SU-DHL-6 (cell line): ENCODE results near the gene LIN28A.

Experiments used
- H2AFZ ChIP-seq: fragments of 200-600 bp; sonication (generic); 2 replicates; pipeline ENCODE4 v1.6.1; 2014; ENCODE audit warnings: low read depth, mild to moderate bottlenecking, moderate library complexity, mixed read lengths, antibody characterized with exemption, low read length; ENCODE audit not compliant: severe bottlenecking
- H3F3A ChIP-seq: fragments of 200-600 bp; shearing (Covaris generic); 2 replicates; pipeline ENCODE4 v1.6.0; 2016; ENCODE audit warnings: antibody characterized with exemption, mild to moderate bottlenecking; ENCODE audit not compliant: insufficient read depth
- H3K27ac ChIP-seq: fragments of 200-600 bp; sonication (generic); 2 replicates; pipeline ENCODE4 v1.5.1; 2016; ENCODE audit warnings: low read depth, mild to moderate bottlenecking, low read length, moderate library complexity, mixed read lengths
- H3K27me3 ChIP-seq: fragments of 200-600 bp; sonication (generic), shearing (Covaris generic); 2 replicates; pipeline ENCODE4 v1.6.0; 2014; ENCODE audit warnings: mild to moderate bottlenecking, low read length
- H3K36me3 ChIP-seq: fragments of 200-600 bp; sonication (generic); 2 replicates; pipeline ENCODE4 v1.6.1; 2014; ENCODE audit warnings: mild to moderate bottlenecking, low read length, mixed read lengths
- H3K4me2 ChIP-seq: fragments of 300-600, 200-600 bp; shearing (Covaris generic), sonication (generic); 2 replicates; pipeline ENCODE4 v1.6.0; 2014; ENCODE audit warnings: low read length, low read depth, mild to moderate bottlenecking; ENCODE audit not compliant: poor library complexity, severe bottlenecking
- H3K4me3 ChIP-seq: fragments of 200-600 bp; sonication (generic); 2 replicates; pipeline ENCODE4 v1.5.1; 2014; ENCODE audit warnings: antibody characterized with exemption, low read length, mild to moderate bottlenecking, mixed read lengths; ENCODE audit not compliant: insufficient read depth, poor library complexity, severe bottlenecking
- H3K79me2 ChIP-seq: fragments of 200-600 bp; sonication (generic); 2 replicates; pipeline ENCODE4 v1.6.1; 2014; ENCODE audit warnings: mild to moderate bottlenecking, low read length, moderate library complexity; ENCODE audit not compliant: insufficient read depth
- H3K9ac ChIP-seq: fragments of 200-600 bp; sonication (generic); 2 replicates; pipeline ENCODE4 v1.7.0; 2014; ENCODE audit warnings: mild to moderate bottlenecking, low read length
- H3K9me2 ChIP-seq: fragments of 200-600 bp; sonication (generic); replicated peaks from 2 replicates; pipeline ENCODE4 v1.6.1; 2014; ENCODE audit warnings: low read length; ENCODE audit not compliant: insufficient read depth
- H3K9me3 ChIP-seq: fragments of 200-600 bp; sonication (generic); 2 replicates; pipeline ENCODE4 v1.6.1; 2014; ENCODE audit warnings: low read length, mixed read lengths; ENCODE audit not compliant: insufficient read depth
- H4K20me1 ChIP-seq: fragments of 200-600 bp; sonication (generic); 2 replicates; pipeline ENCODE4 v1.6.1; 2014; ENCODE audit warnings: low read depth, mild to moderate bottlenecking, antibody characterized with exemption, low read length, moderate library complexity, mixed read lengths
- EZH2phosphoT487 ChIP-seq: fragments of 200-600 bp; sonication (generic), shearing (Covaris generic); conservative IDR thresholded peaks from 2 replicates; pipeline ENCODE4 v1.6.1; 2018; ENCODE audit warnings: mild to moderate bottlenecking, antibody characterized with exemption, low read length, moderate library complexity, mixed read lengths
- TF ChIP-seq, protein P1 (sequence below): fragments of 200-600 bp; sonication (generic); IDR thresholded peaks from one replicate; pipeline ENCODE4 v1.5.1; 2017; ENCODE audit warnings: antibody characterized with exemption, mild to moderate bottlenecking, low read length, moderate library complexity; ENCODE audit not compliant: insufficient read depth, poor library complexity, severe bottlenecking

LIN28A gene

DNA sequence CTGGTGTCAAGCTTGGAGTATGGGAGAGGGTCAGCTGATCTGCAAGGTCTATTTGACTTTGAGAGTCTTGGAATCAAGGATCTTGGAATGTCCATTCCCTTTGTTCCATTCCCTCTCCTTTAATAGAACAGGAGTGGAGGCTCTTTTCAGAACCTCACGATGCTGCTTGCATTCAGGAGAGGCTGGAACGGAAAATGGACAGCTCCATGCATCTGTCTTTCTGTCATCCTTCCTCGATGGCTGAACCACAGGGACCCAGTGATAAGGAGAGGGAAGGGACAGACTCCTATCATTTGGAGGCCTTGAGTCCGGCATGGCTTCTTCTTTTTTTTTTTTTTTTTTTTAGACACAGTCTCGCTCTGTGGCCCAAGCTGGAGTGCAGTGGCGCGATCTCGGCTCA, 14.9 kb upstream of the LIN28A start:
- no peaks in the 10 kb centered on the region for H3F3A ChIP-seq

DNA sequence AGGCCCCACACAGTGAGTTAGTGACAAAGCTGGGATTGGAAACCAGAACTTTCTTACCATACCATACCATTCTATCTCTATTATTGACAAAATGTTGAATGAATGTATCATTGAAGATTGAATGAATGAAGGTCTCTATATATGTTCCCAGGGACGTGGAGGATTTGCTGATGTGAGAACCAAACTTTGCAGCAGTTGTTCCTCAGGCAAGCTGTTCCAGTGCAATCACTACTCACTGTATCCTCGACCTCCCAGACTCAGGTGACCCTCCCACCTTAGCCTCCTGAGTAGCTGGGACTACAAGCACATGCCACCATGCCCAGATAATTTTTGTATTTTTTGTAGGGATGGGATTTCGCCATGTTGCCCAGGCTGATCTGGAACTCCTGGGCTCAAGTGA, 11.6 kb upstream of the LIN28A start:
- no peaks in the 10 kb centered on the region for H3K36me3 ChIP-seq
- H3K4me3 ChIP-seq, result no peak overlapping the region
- H3K79me2 ChIP-seq, result no peaks in the 10 kb centered on the region
- no peaks in the 10 kb centered on the region for H3K9me2 ChIP-seq
- TF ChIP-seq, protein P1, sequence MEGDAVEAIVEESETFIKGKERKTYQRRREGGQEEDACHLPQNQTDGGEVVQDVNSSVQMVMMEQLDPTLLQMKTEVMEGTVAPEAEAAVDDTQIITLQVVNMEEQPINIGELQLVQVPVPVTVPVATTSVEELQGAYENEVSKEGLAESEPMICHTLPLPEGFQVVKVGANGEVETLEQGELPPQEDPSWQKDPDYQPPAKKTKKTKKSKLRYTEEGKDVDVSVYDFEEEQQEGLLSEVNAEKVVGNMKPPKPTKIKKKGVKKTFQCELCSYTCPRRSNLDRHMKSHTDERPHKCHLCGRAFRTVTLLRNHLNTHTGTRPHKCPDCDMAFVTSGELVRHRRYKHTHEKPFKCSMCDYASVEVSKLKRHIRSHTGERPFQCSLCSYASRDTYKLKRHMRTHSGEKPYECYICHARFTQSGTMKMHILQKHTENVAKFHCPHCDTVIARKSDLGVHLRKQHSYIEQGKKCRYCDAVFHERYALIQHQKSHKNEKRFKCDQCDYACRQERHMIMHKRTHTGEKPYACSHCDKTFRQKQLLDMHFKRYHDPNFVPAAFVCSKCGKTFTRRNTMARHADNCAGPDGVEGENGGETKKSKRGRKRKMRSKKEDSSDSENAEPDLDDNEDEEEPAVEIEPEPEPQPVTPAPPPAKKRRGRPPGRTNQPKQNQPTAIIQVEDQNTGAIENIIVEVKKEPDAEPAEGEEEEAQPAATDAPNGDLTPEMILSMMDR, result no peak
- TF ChIP-seq EZH2phosphoT487, result no peak
- no peaks in the 10 kb centered on the region for H3K9me3 ChIP-seq
- H3K27me3 ChIP-seq, result no peaks in the 10 kb centered on the region
- H3K4me2 ChIP-seq, result no peak overlapping the region
- H4K20me1 ChIP-seq, result no peaks in the 10 kb centered on the region
- H3K27ac ChIP-seq, result no peak overlapping the region
- H2AFZ ChIP-seq, result no peak overlapping the region
- H3F3A ChIP-seq, result no peaks in the 10 kb centered on the region
- no peak overlapping the region for H3K9ac ChIP-seq

More for the DNA sequence above, 14.9 kb upstream of the LIN28A start:
- Histone ChIP-seq H2AFZ (no peak overlapping the region), H4K20me1 (no peaks in the 10 kb centered on the region), H3K27me3 (no peaks in the 10 kb centered on the region), H3K36me3 (no peaks in the 10 kb centered on the region), H3K9me3 (no peaks in the 10 kb centered on the region), H3K9me2 (no peaks in the 10 kb centered on the region), H3K79me2 (no peaks in the 10 kb centered on the region), H3K4me2 (no peak overlapping the region), H3K9ac (no peak overlapping the region), H3K27ac (no peak overlapping the region), H3K4me3 (no peak overlapping the region)
- TF ChIP-seq EZH2phosphoT487, result no peak
- TF ChIP-seq, protein P1, result no peak

DNA sequence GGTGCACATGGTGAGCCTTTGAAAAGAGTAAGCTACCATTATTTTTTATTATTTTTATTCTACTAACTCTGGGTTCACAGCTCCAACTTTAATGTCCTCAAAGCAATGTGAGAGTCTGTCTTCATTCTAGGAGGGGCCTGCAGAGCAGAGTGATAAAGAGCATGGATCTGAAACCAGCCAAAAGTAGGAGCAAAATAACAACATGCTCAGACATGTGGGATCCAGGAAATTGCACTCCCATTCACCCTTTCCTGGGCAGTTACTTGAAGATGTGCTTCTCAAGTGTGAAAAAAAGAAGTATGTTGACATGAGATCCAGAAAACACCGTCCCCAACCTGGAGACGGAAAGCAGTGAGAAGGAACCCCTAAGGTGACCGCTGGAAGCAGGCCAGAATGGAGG, 8.7 kb upstream of the LIN28A start:
- TF ChIP-seq, protein P1, result no peak
- TF ChIP-seq EZH2phosphoT487, result no peak
- Histone ChIP-seq H3K27ac (no peak overlapping the region), H3K9me2 (no peaks in the 10 kb centered on the region), H3K9ac (no peak overlapping the region), H3K4me2 (no peak overlapping the region), H3K27me3 (no peaks in the 10 kb centered on the region), H3K9me3 (no peaks in the 10 kb centered on the region), H3K4me3 (no peak overlapping the region), H2AFZ (no peak overlapping the region), H4K20me1 (no peaks in the 10 kb centered on the region), H3K79me2 (no peaks in the 10 kb centered on the region), H3F3A (no peaks in the 10 kb centered on the region), H3K36me3 (no peaks in the 10 kb centered on the region)

DNA sequence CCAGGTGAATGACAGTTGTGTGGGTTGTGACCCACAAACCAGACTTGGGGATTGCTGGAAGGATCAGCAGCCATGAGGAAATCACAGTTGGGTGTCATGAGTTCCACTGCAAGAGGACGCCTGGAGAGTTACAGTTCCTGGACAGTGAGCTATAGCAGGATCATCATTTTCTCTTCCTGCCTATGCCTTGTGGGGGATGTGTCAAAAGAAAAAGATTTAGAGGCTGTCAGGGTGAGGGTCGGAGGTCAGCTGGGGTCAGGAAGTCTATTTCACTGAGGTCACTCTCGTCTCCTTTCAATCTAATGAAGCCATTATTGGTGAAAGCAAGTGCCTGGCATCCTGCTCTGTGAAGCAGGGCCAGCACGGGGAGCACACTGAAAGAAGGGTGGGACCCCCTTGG, 7.0 kb upstream of the LIN28A start:
- Histone ChIP-seq H3K36me3 (no peaks in the 10 kb centered on the region), H3K9ac (no peak overlapping the region), H2AFZ (no peak overlapping the region), H4K20me1 (no peaks in the 10 kb centered on the region), H3K9me2 (no peaks in the 10 kb centered on the region), H3F3A (no peaks in the 10 kb centered on the region), H3K27ac (no peak overlapping the region), H3K27me3 (no peaks in the 10 kb centered on the region), H3K4me3 (no peak overlapping the region), H3K79me2 (no peaks in the 10 kb centered on the region), H3K9me3 (no peaks in the 10 kb centered on the region), H3K4me2 (no peak overlapping the region)
- TF ChIP-seq, protein P1, result no peak
- TF ChIP-seq EZH2phosphoT487, result no peak
